Measurements from ENCODE around the gene GJD2.

The GJD2 gene

GRCh38 chr15:34754171-34754601 is 612 bp downstream of the GJD2 start:
- no peaks in the 10 kb centered on the region for H3K4me1 ChIP-seq (ENCODE audit: control insufficient read depth, insufficient read depth, low read length, poor library complexity, severe bottlenecking)
- no peak overlapping the region for H3K4me3 ChIP-seq (ENCODE audit: insufficient read depth, low read depth, low read length, poor library complexity, severe bottlenecking)
- H3K9me3 ChIP-seq (ENCODE audit: control insufficient read depth, low read length) = no peaks in the 10 kb centered on the region
- DNase-seq = no peak
- H3K36me3 ChIP-seq (ENCODE audit: control insufficient read depth, insufficient read depth, low read length) = no peaks in the 10 kb centered on the region
- H3K27me3 ChIP-seq (replicated peaks; ENCODE audit: control insufficient read depth, insufficient read depth, low read length, poor library complexity, severe bottlenecking) = peaks cover 2% of the 10 kb centered on the region
- H3K27ac ChIP-seq (ENCODE audit: insufficient read depth, low read length, poor library complexity, severe bottlenecking) = no peak overlapping the region

GRCh38 chr15:34753236-34753894 is 1.4 kb downstream of the GJD2 start:
- Histone ChIP-seq H3K4me1 (ENCODE audit: control insufficient read depth, insufficient read depth, low read length, poor library complexity, severe bottlenecking) (no peaks in the 10 kb centered on the region), H3K36me3 (ENCODE audit: control insufficient read depth, insufficient read depth, low read length) (no peaks in the 10 kb centered on the region), H3K9me3 (ENCODE audit: control insufficient read depth, low read length) (no peaks in the 10 kb centered on the region), H3K27ac (ENCODE audit: insufficient read depth, low read length, poor library complexity, severe bottlenecking) (no peak overlapping the region), H3K4me3 (ENCODE audit: insufficient read depth, low read depth, low read length, poor library complexity, severe bottlenecking) (no peak overlapping the region), H3K27me3 (replicated peaks; ENCODE audit: control insufficient read depth, insufficient read depth, low read length, poor library complexity, severe bottlenecking) (peaks cover 2% of the 10 kb centered on the region)
- DNase-seq = no peak

GRCh38 chr15:34749691-34750090 is 5.1 kb downstream of the GJD2 start:
- Histone ChIP-seq H3K9me3 (ENCODE audit: control insufficient read depth, low read length) (no peaks in the 10 kb centered on the region), H3K27me3 (replicated peaks; ENCODE audit: control insufficient read depth, insufficient read depth, low read length, poor library complexity, severe bottlenecking) (no peaks in the 10 kb centered on the region), H3K27ac (ENCODE audit: insufficient read depth, low read length, poor library complexity, severe bottlenecking) (no peak overlapping the region), H3K4me3 (ENCODE audit: insufficient read depth, low read depth, low read length, poor library complexity, severe bottlenecking) (no peak overlapping the region), H3K36me3 (ENCODE audit: control insufficient read depth, insufficient read depth, low read length) (no peaks in the 10 kb centered on the region), H3K4me1 (ENCODE audit: control insufficient read depth, insufficient read depth, low read length, poor library complexity, severe bottlenecking) (no peaks in the 10 kb centered on the region)
- DNase-seq = no peak

GRCh38 chr15:34739346-34739745 is 15.5 kb downstream of the GJD2 start:
- H3K4me3 ChIP-seq (ENCODE audit: insufficient read depth, low read depth, low read length, poor library complexity, severe bottlenecking) = no peak overlapping the region
- no peaks in the 10 kb centered on the region for H3K9me3 ChIP-seq (ENCODE audit: control insufficient read depth, low read length)
- DNase-seq = no peak
- no peaks in the 10 kb centered on the region for H3K4me1 ChIP-seq (ENCODE audit: control insufficient read depth, insufficient read depth, low read length, poor library complexity, severe bottlenecking)
- H3K27ac ChIP-seq (ENCODE audit: insufficient read depth, low read length, poor library complexity, severe bottlenecking) = no peak overlapping the region
- H3K36me3 ChIP-seq (ENCODE audit: control insufficient read depth, insufficient read depth, low read length) = no peaks in the 10 kb centered on the region
- no peaks in the 10 kb centered on the region for H3K27me3 ChIP-seq (replicated peaks; ENCODE audit: control insufficient read depth, insufficient read depth, low read length, poor library complexity, severe bottlenecking)

- Histone ChIP-seq H3K4me3 (ENCODE audit: insufficient read depth, low read depth, low read length, poor library complexity, severe bottlenecking) (no peak overlapping the region), H3K27me3 (replicated peaks; ENCODE audit: control insufficient read depth, insufficient read depth, low read length, poor library complexity, severe bottlenecking) (no peaks in the 10 kb centered on the region), H3K27ac (ENCODE audit: insufficient read depth, low read length, poor library complexity, severe bottlenecking) (no peak overlapping the region), H3K4me1 (ENCODE audit: control insufficient read depth, insufficient read depth, low read length, poor library complexity, severe bottlenecking) (no peaks in the 10 kb centered on the region), H3K9me3 (ENCODE audit: control insufficient read depth, low read length) (no peaks in the 10 kb centered on the region), H3K36me3 (ENCODE audit: control insufficient read depth, insufficient read depth, low read length) (no peaks in the 10 kb centered on the region)
- no peak for DNase-seq
Observed at GRCh38 chr15:34738002-34738401, 16.8 kb downstream of the GJD2 start.

GRCh38 chr15:34737477-34737876 is 17.3 kb downstream of the GJD2 start:
- Histone ChIP-seq H3K36me3 (ENCODE audit: control insufficient read depth, insufficient read depth, low read length) (no peaks in the 10 kb centered on the region), H3K27ac (ENCODE audit: insufficient read depth, low read length, poor library complexity, severe bottlenecking) (no peak overlapping the region), H3K4me3 (ENCODE audit: insufficient read depth, low read depth, low read length, poor library complexity, severe bottlenecking) (no peak overlapping the region), H3K27me3 (replicated peaks; ENCODE audit: control insufficient read depth, insufficient read depth, low read length, poor library complexity, severe bottlenecking) (no peaks in the 10 kb centered on the region), H3K4me1 (ENCODE audit: control insufficient read depth, insufficient read depth, low read length, poor library complexity, severe bottlenecking) (no peaks in the 10 kb centered on the region), H3K9me3 (ENCODE audit: control insufficient read depth, low read length) (no peaks in the 10 kb centered on the region)
- DNase-seq = no peak

- no peaks in the 10 kb centered on the region for H3K9me3 ChIP-seq (ENCODE audit: control insufficient read depth, low read length)
- no peak for DNase-seq
- H3K27me3 ChIP-seq (replicated peaks; ENCODE audit: control insufficient read depth, insufficient read depth, low read length, poor library complexity, severe bottlenecking) = peaks cover 2% of the 10 kb centered on the region
- no peaks in the 10 kb centered on the region for H3K36me3 ChIP-seq (ENCODE audit: control insufficient read depth, insufficient read depth, low read length)
- no peak overlapping the region for H3K4me3 ChIP-seq (ENCODE audit: insufficient read depth, low read depth, low read length, poor library complexity, severe bottlenecking)
- H3K27ac ChIP-seq (ENCODE audit: insufficient read depth, low read length, poor library complexity, severe bottlenecking) = no peak overlapping the region
- no peaks in the 10 kb centered on the region for H3K4me1 ChIP-seq (ENCODE audit: control insufficient read depth, insufficient read depth, low read length, poor library complexity, severe bottlenecking)
Observed at GRCh38 chr15:34734303-34734702, 20.5 kb downstream of the GJD2 start.

GRCh38 chr15:34733621-34734020 is 21.2 kb downstream of the GJD2 start:
- Histone ChIP-seq H3K27me3 (replicated peaks; ENCODE audit: control insufficient read depth, insufficient read depth, low read length, poor library complexity, severe bottlenecking) (peaks cover 2% of the 10 kb centered on the region), H3K4me3 (ENCODE audit: insufficient read depth, low read depth, low read length, poor library complexity, severe bottlenecking) (no peak overlapping the region), H3K4me1 (ENCODE audit: control insufficient read depth, insufficient read depth, low read length, poor library complexity, severe bottlenecking) (no peaks in the 10 kb centered on the region), H3K9me3 (ENCODE audit: control insufficient read depth, low read length) (no peaks in the 10 kb centered on the region), H3K27ac (ENCODE audit: insufficient read depth, low read length, poor library complexity, severe bottlenecking) (no peak overlapping the region), H3K36me3 (ENCODE audit: control insufficient read depth, insufficient read depth, low read length) (no peaks in the 10 kb centered on the region)
- DNase-seq = no peak

GRCh38 chr15:34732430-34732829 is 22.4 kb downstream of the GJD2 start:
- Histone ChIP-seq H3K27ac (ENCODE audit: insufficient read depth, low read length, poor library complexity, severe bottlenecking) (no peak overlapping the region), H3K36me3 (ENCODE audit: control insufficient read depth, insufficient read depth, low read length) (no peaks in the 10 kb centered on the region), H3K9me3 (ENCODE audit: control insufficient read depth, low read length) (no peaks in the 10 kb centered on the region), H3K4me3 (ENCODE audit: insufficient read depth, low read depth, low read length, poor library complexity, severe bottlenecking) (no peak overlapping the region), H3K27me3 (replicated peaks; ENCODE audit: control insufficient read depth, insufficient read depth, low read length, poor library complexity, severe bottlenecking) (peaks cover 2% of the 10 kb centered on the region), H3K4me1 (ENCODE audit: control insufficient read depth, insufficient read depth, low read length, poor library complexity, severe bottlenecking) (no peaks in the 10 kb centered on the region)
- DNase-seq = no peak

GRCh38 chr15:34730701-34731100 is 24.1 kb downstream of the GJD2 start:
- Histone ChIP-seq H3K36me3 (ENCODE audit: control insufficient read depth, insufficient read depth, low read length) (no peaks in the 10 kb centered on the region), H3K4me1 (ENCODE audit: control insufficient read depth, insufficient read depth, low read length, poor library complexity, severe bottlenecking) (no peaks in the 10 kb centered on the region), H3K9me3 (ENCODE audit: control insufficient read depth, low read length) (no peaks in the 10 kb centered on the region), H3K27me3 (replicated peaks; ENCODE audit: control insufficient read depth, insufficient read depth, low read length, poor library complexity, severe bottlenecking) (peaks cover 2% of the 10 kb centered on the region), H3K4me3 (ENCODE audit: insufficient read depth, low read depth, low read length, poor library complexity, severe bottlenecking) (no peak overlapping the region), H3K27ac (ENCODE audit: insufficient read depth, low read length, poor library complexity, severe bottlenecking) (no peak overlapping the region)
- no peak for DNase-seq

Data from effector memory CD4-positive, alpha-beta T cell (primary cell).